Measurements from ENCODE around the gene MYO16. TPM values are rescaled to one million over a fixed set of nuclear protein-coding genes. Genes with fewer than 3 reads are reported as not detected.

Gene MYO16
- total RNA-seq, 1 experiment from 2014 or later = 0.19 TPM

DNA sequence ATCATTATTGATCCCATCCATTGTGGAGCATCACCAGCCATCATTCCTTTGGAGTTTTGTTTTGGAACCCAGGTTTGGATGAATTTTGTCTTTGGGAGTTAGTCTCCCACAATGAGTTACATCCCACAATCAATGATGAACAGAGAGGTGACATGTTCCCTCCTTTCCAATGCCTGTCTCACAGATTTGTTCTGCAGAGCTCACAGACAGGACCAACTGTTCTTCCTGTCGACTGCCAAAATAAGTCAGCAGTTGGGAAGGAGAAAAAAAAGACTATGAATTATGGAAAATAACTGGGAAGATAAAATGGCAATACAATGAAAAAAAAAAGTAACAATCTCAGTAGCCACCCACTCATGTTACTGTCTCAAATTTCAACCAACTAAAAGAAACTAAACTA is 489.1 kb downstream of the MYO16 start:
- intact Hi-C loops (cut with micrococcal nuclease; ENCODE audit: unreplicated experiment) = no loop called here
- H3K27ac Mint-ChIP-seq (ENCODE audit: unreplicated experiment) = no peak overlapping the region
- H3K36me3 Mint-ChIP-seq (ENCODE audit: insufficient read depth, unreplicated experiment) = no peaks in the 10 kb centered on the region
- no TSS peak for BruUV-seq (replicated peaks)
- CTCF ChIA-PET = no interaction called here
- TF ChIP-seq, protein P1, sequence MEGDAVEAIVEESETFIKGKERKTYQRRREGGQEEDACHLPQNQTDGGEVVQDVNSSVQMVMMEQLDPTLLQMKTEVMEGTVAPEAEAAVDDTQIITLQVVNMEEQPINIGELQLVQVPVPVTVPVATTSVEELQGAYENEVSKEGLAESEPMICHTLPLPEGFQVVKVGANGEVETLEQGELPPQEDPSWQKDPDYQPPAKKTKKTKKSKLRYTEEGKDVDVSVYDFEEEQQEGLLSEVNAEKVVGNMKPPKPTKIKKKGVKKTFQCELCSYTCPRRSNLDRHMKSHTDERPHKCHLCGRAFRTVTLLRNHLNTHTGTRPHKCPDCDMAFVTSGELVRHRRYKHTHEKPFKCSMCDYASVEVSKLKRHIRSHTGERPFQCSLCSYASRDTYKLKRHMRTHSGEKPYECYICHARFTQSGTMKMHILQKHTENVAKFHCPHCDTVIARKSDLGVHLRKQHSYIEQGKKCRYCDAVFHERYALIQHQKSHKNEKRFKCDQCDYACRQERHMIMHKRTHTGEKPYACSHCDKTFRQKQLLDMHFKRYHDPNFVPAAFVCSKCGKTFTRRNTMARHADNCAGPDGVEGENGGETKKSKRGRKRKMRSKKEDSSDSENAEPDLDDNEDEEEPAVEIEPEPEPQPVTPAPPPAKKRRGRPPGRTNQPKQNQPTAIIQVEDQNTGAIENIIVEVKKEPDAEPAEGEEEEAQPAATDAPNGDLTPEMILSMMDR (IDR thresholded peaks at IDR 0.05; ENCODE audit: unreplicated experiment) = no peak
- no peak for DNase-seq
- H3K4me1 Mint-ChIP-seq (ENCODE audit: low read depth, unreplicated experiment) = no peaks in the 10 kb centered on the region
- no peak overlapping the region for H3K4me3 Mint-ChIP-seq (ENCODE audit: low read depth, unreplicated experiment)
- no peaks in the 10 kb centered on the region for H3K27me3 Mint-ChIP-seq (ENCODE audit: unreplicated experiment)
- H3K9me3 Mint-ChIP-seq (ENCODE audit: low read depth, unreplicated experiment) = no peaks in the 10 kb centered on the region

DNA sequence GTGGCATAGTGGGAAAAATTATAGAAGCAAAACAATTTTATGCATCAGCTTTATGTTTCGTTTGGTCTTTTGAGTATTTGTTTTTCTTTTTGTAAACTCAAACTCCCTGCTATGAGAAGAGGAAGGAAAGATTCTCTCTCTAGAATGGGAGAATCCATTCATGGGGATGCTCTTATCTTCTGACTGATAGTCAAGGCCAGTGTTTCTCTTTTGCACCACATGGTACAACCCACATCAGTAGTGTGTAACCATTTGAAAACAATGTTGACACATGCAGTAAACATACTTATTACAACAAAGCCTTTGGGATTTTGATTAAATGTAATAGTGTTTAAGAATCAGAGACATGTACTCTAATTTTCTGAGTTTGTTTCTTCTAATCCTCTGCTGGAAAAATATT is 490.5 kb downstream of the MYO16 start:
- no peaks in the 10 kb centered on the region for H3K27me3 Mint-ChIP-seq (ENCODE audit: unreplicated experiment)
- DNase-seq = no peak
- no peaks in the 10 kb centered on the region for H3K36me3 Mint-ChIP-seq (ENCODE audit: insufficient read depth, unreplicated experiment)
- TF ChIP-seq, protein P1 (IDR thresholded peaks at IDR 0.05; ENCODE audit: unreplicated experiment) = no peak
- H3K4me3 Mint-ChIP-seq (ENCODE audit: low read depth, unreplicated experiment) = no peak overlapping the region
- CTCF ChIA-PET = no interaction called here
- no TSS peak for BruUV-seq (replicated peaks)
- no peaks in the 10 kb centered on the region for H3K4me1 Mint-ChIP-seq (ENCODE audit: low read depth, unreplicated experiment)
- intact Hi-C loops (cut with micrococcal nuclease; ENCODE audit: unreplicated experiment) = no loop called here
- H3K27ac Mint-ChIP-seq (ENCODE audit: unreplicated experiment) = no peak overlapping the region
- H3K9me3 Mint-ChIP-seq (ENCODE audit: low read depth, unreplicated experiment) = no peaks in the 10 kb centered on the region

DNA sequence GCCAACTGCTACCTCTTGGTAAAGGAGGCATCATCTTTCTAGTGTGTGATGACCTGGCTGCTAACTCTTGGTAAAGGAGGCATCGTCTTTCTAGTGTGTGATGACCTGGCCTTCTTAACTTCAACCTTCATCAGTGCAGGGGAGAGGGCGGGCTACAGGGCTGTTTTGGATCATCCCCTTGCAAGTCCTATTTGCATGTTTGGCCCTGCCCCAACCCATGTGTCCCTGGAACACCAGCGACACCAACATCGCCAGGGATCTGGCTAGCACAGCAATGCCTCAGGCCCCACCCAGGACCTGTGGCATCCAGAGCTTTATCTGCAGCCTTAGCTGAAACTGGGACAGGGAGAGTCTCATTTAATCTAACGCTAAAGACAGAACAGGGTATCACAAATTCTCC is 492.4 kb downstream of the MYO16 start:
- Mint-ChIP-seq H3K36me3 (ENCODE audit: insufficient read depth, unreplicated experiment) (no peaks in the 10 kb centered on the region), H3K27me3 (ENCODE audit: unreplicated experiment) (no peaks in the 10 kb centered on the region), H3K4me1 (ENCODE audit: low read depth, unreplicated experiment) (no peaks in the 10 kb centered on the region), H3K9me3 (ENCODE audit: low read depth, unreplicated experiment) (no peaks in the 10 kb centered on the region), H3K4me3 (ENCODE audit: low read depth, unreplicated experiment) (no peak overlapping the region), H3K27ac (ENCODE audit: unreplicated experiment) (no peak overlapping the region)
- intact Hi-C loops (cut with micrococcal nuclease; ENCODE audit: unreplicated experiment) = no loop called here
- BruUV-seq (replicated peaks) = no TSS peak
- TF ChIP-seq, protein P1 (IDR thresholded peaks at IDR 0.05; ENCODE audit: unreplicated experiment) = no peak
- DNase-seq = no peak
- CTCF ChIA-PET = no interaction called here

DNA sequence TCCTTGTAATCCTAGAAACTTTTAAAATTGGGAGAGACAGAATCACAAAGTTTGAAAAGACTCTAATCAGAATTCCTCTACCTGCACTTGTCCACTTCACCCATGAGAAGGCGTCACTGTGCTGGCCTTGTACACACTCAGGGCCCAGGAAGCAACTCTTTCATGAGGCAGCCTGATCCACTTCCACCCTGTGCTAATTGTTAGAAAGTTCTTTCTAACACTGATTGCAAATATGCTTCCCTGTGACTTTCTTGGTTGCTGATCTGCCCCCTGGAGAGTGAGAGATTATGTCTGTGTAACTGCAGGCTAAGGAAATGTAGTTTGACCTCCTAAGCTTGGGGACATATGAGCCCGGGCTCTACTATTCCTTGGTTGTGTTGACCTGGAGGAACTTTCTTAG is 494.6 kb downstream of the MYO16 start:
- Mint-ChIP-seq H3K4me3 (ENCODE audit: low read depth, unreplicated experiment) (no peak overlapping the region), H3K27ac (ENCODE audit: unreplicated experiment) (no peak overlapping the region), H3K27me3 (ENCODE audit: unreplicated experiment) (no peaks in the 10 kb centered on the region), H3K36me3 (ENCODE audit: insufficient read depth, unreplicated experiment) (no peaks in the 10 kb centered on the region), H3K4me1 (ENCODE audit: low read depth, unreplicated experiment) (no peaks in the 10 kb centered on the region), H3K9me3 (ENCODE audit: low read depth, unreplicated experiment) (no peaks in the 10 kb centered on the region)
- DNase-seq = no peak
- intact Hi-C loops (cut with micrococcal nuclease; ENCODE audit: unreplicated experiment) = no loop called here
- TF ChIP-seq, protein P1 (IDR thresholded peaks at IDR 0.05; ENCODE audit: unreplicated experiment) = no peak
- CTCF ChIA-PET = no interaction called here
- no TSS peak for BruUV-seq (replicated peaks)

DNA sequence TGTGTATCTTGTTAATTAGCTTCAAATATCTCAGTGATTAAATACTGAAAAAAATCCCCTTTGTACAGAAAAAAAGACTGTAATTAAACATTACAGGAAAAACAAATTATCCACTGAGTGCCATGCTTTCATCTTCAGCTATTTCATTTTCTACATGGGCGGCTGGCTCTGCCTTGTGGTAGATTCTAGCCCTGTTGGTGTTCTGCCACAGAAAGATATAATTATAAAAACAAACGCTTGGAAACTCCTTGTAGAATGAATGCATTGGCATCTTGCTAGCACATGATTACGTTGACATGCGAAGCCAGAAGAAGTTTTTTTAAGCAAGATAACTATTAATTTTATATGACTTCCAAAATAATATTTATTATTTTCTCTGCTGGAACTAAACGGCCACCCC is 496.8 kb downstream of the MYO16 start:
- DNase-seq = no peak
- no TSS peak for BruUV-seq (replicated peaks)
- no peak overlapping the region for H3K4me3 Mint-ChIP-seq (ENCODE audit: low read depth, unreplicated experiment)
- H3K9me3 Mint-ChIP-seq (ENCODE audit: low read depth, unreplicated experiment) = no peaks in the 10 kb centered on the region
- no peaks in the 10 kb centered on the region for H3K4me1 Mint-ChIP-seq (ENCODE audit: low read depth, unreplicated experiment)
- H3K27ac Mint-ChIP-seq (ENCODE audit: unreplicated experiment) = no peak overlapping the region
- CTCF ChIA-PET = no interaction called here
- H3K36me3 Mint-ChIP-seq (ENCODE audit: insufficient read depth, unreplicated experiment) = no peaks in the 10 kb centered on the region
- no peaks in the 10 kb centered on the region for H3K27me3 Mint-ChIP-seq (ENCODE audit: unreplicated experiment)
- intact Hi-C loops (cut with micrococcal nuclease; ENCODE audit: unreplicated experiment) = no loop called here
- TF ChIP-seq, protein P1 (IDR thresholded peaks at IDR 0.05; ENCODE audit: unreplicated experiment) = no peak
